Measurements from ENCODE around the gene TOP1.

DNA sequence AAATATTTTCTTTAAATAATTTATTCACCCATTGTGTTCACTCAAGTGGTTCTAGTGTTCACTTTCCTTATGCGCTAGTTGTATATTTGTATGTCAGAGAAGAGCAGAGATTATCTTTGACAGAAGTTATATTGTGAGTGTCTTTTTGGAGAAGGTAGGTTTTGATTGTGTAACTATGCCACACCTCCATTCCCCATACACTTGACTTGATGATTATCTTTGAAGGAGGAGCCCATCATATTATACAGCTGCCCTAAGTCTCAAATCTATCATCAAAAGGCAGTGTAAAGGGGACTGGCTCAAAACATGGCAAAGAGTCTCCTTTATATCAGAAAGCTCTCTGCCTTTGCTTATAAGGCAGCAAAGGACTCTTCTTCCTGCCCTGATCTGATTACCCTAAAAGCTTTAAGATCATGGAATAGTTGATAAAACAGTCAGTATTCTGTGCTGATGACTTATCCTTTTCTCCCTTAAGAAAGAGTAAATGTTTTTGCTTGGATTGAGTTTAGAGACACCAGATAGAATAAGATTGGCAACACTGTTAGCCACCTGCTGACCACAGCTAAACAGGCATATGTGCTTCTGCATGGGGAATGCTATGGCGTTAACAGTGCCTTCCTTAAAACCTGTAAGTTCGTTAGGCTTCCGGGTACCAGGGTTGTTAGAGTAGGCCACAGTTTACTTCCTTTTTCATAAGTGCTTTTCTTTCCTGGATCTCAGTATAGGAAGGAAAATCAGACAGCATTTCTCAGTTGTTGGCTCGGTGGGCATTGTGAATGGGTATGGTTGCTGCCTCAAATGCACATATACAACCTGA, 22.6 kb downstream of the TOP1 start:
- TF ChIP-seq, protein P1, sequence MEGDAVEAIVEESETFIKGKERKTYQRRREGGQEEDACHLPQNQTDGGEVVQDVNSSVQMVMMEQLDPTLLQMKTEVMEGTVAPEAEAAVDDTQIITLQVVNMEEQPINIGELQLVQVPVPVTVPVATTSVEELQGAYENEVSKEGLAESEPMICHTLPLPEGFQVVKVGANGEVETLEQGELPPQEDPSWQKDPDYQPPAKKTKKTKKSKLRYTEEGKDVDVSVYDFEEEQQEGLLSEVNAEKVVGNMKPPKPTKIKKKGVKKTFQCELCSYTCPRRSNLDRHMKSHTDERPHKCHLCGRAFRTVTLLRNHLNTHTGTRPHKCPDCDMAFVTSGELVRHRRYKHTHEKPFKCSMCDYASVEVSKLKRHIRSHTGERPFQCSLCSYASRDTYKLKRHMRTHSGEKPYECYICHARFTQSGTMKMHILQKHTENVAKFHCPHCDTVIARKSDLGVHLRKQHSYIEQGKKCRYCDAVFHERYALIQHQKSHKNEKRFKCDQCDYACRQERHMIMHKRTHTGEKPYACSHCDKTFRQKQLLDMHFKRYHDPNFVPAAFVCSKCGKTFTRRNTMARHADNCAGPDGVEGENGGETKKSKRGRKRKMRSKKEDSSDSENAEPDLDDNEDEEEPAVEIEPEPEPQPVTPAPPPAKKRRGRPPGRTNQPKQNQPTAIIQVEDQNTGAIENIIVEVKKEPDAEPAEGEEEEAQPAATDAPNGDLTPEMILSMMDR (IDR thresholded peaks at IDR 0.05): no peak
- TF ChIP-seq POLR2AphosphoS5 (IDR thresholded peaks at IDR 0.05; ENCODE audit: insufficient read depth in 1 of 2, low read depth in 1 of 2): no peak
- no peak for TF ChIP-seq POLR2A (IDR thresholded peaks at IDR 0.05)

Measured in vagina (tissue), 2 donors.